DMS79 (cell line): ENCODE data around the gene CARMIL1.

Experiments used
- DNase-seq: peaks from one replicate; lab custom pipeline; 2025; lab: John Stamatoyannopoulos, UW

The CARMIL1 gene

DNA sequence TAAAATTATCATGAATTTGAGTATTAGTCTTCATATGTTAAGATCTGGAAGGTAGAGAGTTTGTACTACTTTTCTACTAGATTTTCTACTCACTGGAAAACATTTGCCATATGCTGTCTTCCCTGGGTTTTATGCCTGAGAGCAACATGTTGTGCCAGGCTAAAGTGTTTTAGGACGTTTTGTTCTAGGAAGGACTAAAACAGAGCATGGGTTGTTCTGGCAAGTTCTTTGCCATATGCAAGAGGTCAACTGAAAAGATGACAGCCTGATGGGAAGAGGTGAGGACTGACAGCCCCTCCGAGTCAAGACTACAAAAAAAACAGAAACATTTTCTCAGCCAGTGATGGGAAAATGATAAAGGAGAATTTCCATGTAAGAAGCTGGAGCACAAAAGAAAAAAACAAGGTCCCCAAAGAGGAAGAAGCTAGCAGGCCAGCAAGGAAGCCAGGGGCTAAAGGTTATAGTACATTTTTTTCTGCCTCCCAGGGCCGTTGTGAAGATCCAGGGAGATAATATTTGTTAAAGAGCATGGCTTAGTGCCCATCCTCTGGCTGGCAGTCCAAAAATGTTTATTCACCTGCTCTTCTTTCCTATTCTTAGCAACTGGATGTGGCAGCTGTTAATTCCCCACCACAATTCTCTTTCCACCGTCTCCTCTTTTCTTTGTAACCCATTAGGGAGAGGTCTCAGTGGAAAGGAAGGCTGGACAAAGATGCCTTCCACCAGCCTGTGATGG is 380.6 kb downstream of the CARMIL1 start:
- no peak for DNase-seq

DNA sequence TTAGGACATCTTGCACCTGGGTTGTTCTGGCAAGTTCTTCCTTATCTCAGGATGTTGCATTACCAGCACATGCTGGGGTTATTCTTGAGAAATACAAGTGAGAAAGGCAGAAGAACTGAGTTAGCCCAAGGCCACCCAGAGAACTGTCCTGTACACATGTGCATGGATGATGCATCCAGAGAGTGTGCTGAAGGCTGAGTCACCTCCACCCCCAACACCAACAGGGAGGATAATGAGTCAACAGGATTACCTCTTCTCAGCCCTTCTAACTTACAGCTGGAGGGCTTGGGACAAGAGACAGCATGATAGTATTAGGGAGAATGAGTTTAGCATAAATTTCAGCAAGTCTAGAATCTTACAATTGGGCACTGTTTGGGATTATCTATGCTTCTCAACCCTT is 381.3 kb downstream of the CARMIL1 start:
- DNase-seq: no peak

DNA sequence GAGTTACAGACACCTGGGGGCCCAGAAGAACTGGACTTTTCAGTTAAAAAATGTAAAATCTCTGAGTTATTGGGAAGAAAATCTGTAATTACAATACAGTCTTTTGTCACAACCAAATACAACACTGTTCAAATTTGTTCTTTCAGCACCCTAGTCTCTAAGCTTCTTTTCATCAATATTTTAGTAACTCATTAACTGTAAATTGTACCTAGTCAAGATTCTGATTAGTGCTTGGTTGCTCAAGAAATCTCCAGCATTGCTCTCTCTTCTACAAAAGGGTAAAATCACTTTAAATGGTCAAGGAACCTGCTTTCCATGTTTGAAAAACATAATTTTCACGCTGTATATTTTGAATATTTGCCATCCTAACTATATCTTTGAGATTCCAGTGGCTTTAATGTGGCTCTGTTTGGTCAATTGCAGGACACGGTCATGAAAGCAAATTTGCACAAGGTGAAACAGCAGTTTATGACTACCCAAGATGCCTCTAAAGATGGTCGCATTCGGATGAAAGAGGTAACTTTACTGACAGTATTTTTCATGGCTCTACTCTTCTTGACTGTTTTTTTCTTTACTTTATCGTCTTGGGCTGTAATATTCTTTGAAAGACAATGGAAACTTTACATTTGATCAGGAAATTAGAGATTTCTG is 382.1 kb downstream of the CARMIL1 start:
- DNase-seq: no peak

DNA sequence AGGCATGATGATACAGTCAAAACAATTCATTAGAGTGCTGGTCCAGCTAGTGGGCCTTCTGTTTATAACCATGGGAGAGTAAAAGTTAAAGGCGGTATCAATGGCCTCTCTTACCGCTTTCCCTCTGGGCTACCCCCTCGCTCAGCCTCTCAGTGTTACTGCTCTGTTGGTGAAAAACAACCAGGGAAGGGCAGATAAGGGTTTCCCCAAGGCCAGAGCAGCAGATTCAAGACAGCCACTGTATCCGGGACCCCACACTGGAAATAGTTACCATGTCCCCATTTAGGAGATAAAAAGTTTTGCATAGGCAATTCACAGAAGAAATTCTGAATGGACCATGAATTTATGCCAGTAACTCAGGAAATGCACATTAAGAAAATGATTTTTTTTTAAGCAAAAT is 386.3 kb downstream of the CARMIL1 start:
- DNase-seq: no peak

DNA sequence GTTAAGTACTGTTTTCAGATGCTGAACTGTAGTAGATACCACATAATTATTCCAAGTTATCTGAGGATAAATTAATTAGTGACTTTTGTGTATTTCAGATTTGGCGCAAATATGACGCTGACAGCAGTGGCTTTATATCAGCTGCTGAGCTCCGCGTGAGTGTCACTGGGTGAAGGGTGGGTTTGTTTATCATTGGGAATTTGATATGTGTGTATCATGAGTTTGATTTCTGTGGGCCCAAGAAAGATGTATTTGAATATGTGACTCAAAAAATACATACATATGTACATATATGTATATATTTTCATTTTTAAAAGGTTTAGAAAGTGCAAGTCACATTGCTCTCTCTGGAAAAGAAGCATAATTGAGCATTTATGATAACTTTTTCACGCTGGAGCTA is 390.2 kb downstream of the CARMIL1 start:
- DNase-seq: no peak
